NB4 (cell line): ENCODE results near the gene HAUS7.

Source experiments
- DNase-seq: peaks from one replicate; pipeline ENCODE4 v3.0.0; 2010; ENCODE audit warnings: low read depth
- H3K4me3 ChIP-seq: one replicate; pipeline ENCODE4 v1.5.1; 2011; ENCODE audit warnings: mild to moderate bottlenecking, low read depth, low read length, moderate library complexity
- MYC ChIP-seq: IDR thresholded peaks from 2 replicates; pipeline ENCODE4 v1.6.1; 2011; ENCODE audit warnings: low read depth, low read length
- POLR2A ChIP-seq: IDR thresholded peaks from 2 replicates; pipeline ENCODE4 v1.6.1; 2011; ENCODE audit warnings: mild to moderate bottlenecking; ENCODE audit not compliant: insufficient read length; ENCODE audit errors: extremely low read depth
- TF ChIP-seq, protein P1 (sequence below): IDR thresholded peaks from 2 replicates; pipeline ENCODE4 v1.6.1; 2011; ENCODE audit warnings: low read depth, low read length
- TF ChIP-seq, protein P2 (sequence below): IDR thresholded peaks from one replicate; pipeline ENCODE4 v1.5.1; 2012; ENCODE audit warnings: low read depth, low read length

HAUS7 gene

GRCh38 chrX:153475271-153475670, 4.9 kb upstream of the HAUS7 start:
- TF ChIP-seq, protein P1, sequence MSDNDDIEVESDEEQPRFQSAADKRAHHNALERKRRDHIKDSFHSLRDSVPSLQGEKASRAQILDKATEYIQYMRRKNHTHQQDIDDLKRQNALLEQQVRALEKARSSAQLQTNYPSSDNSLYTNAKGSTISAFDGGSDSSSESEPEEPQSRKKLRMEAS, result no peak
- TF ChIP-seq MYC (no peak), POLR2A (no peak)
- TF ChIP-seq, protein P2, sequence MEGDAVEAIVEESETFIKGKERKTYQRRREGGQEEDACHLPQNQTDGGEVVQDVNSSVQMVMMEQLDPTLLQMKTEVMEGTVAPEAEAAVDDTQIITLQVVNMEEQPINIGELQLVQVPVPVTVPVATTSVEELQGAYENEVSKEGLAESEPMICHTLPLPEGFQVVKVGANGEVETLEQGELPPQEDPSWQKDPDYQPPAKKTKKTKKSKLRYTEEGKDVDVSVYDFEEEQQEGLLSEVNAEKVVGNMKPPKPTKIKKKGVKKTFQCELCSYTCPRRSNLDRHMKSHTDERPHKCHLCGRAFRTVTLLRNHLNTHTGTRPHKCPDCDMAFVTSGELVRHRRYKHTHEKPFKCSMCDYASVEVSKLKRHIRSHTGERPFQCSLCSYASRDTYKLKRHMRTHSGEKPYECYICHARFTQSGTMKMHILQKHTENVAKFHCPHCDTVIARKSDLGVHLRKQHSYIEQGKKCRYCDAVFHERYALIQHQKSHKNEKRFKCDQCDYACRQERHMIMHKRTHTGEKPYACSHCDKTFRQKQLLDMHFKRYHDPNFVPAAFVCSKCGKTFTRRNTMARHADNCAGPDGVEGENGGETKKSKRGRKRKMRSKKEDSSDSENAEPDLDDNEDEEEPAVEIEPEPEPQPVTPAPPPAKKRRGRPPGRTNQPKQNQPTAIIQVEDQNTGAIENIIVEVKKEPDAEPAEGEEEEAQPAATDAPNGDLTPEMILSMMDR, result no peak
- no peak overlapping the region for H3K4me3 ChIP-seq
- DNase-seq, result no peak

DNA sequence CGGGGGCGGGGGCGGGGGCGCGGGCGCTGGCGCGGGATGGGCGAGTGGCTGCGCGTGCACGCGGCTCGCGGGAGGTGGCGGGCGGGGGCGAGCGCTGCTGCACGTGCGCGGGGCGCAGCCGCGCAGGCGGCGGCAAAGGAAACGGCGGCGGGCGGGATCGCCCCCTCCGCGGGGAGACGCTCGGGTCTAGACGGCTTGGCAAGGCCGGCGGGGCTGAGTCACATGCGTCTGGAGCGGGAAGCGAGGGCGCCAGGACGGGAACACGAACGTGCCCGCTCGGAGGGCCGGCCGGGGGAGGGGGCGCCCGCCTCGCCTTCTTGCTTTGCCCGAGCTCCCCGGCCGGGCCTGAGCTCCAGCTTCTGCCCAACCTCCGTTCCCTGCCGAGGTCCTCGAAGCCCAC, 4.3 kb upstream of the HAUS7 start:
- DNase-seq, result peak; percentile 43
- H3K4me3 ChIP-seq, result no peak overlapping the region
- no peak for TF ChIP-seq MYC
- TF ChIP-seq, protein P1, result no peak
- TF ChIP-seq, protein P2, result no peak

- TF ChIP-seq POLR2A (no peak), MYC (no peak)
- TF ChIP-seq, protein P2, result no peak
- TF ChIP-seq, protein P1, result no peak
- H3K4me3 ChIP-seq, result no peak overlapping the region
- DNase-seq, result peak; percentile 13
These were observed 3.9 kb upstream of the HAUS7 start for GRCh38 chrX:153474266-153474665.

GRCh38 chrX:153473126-153473525, 2.8 kb upstream of the HAUS7 start:
- TF ChIP-seq, protein P1, result no peak
- TF ChIP-seq, protein P2, result no peak
- TF ChIP-seq POLR2A (no peak), MYC (no peak)
- H3K4me3 ChIP-seq, result no peak overlapping the region
- DNase-seq, result no peak

- TF ChIP-seq POLR2A, result no peak
- TF ChIP-seq, protein P2, result no peak
- TF ChIP-seq MYC, result no peak
- TF ChIP-seq, protein P1, result no peak
- no peak for DNase-seq
- no peak overlapping the region for H3K4me3 ChIP-seq
These were observed 1.4 kb upstream of the HAUS7 start for GRCh38 chrX:153471663-153472280.
